Left forelimb (tissue), 1 donor: ENCODE data around the gene CASK.
"Not testable (repeated sequence)": the region's sequence is repeated elsewhere in the genome, so short reads cannot be mapped to it uniquely, and the experiment has no call there.

ENCODE experiments used
- DNase-seq: peaks from one replicate; pipeline ENCODE4 v3.0.0-alpha.2; 2018; ENCODE audit warnings: low spot score

Gene CASK

DNA sequence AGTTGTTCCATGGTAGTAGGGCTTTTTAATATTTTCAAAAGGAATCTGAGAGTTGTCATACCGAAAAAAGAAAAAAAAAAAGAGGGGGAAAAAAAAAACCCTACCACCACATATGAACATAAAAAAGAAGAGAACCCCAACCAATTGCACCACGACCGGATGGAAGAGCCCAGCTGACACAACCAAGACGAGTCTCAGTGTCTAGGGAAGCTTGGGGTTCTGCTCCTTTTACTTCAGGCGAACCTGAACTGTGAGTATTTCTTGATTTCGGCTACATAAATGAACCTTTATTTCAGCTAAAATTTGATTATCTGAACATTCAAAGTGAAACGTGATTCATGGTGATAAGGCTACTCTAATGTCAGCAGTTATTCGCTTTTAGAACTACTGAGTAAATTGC is 234.5 kb downstream of the CASK start, which contains the start of gene GPR34:
TSS of gene GPR34 (plus strand) at position 139 of the 400 bp plus-strand sequence. CDS start 6,661 bp downstream, outside the sequence.
- DNase-seq, result no peak

DNA sequence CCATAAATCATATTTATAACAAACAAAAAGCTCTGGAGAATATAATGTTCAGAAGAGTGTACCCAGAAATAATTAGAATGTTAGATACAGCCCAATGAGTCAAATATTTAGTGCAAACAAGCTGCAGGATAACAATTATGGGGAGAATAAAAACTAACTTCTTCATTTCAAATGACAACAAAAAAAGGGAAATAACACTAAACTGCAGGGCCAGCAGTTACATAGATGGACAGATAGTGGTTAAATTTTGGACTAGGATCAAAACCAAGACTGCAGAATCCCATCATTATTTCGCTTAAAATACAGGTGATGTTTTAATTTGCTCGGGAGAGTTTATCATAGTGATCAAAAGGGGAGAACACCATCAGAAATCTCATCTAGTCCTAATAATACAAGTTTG is 235.2 kb downstream of the CASK start:
- DNase-seq, result no peak

- no peak for DNase-seq
Observed at GRCh38 chrX:41686788-41687187, 236.6 kb downstream of the CASK start.

GRCh38 chrX:41684940-41685339 is 238.4 kb downstream of the CASK start:
- DNase-seq, result no peak

GRCh38 chrX:41684138-41684537 is 239.2 kb downstream of the CASK start:
- DNase-seq, result no peak

GRCh38 chrX:41677183-41678060 is 245.9 kb downstream of the CASK start:
- DNase-seq, result no peak

- not testable (repeated sequence) for DNase-seq
Observed at GRCh38 chrX:41676361-41676760, 247.0 kb downstream of the CASK start.

DNA sequence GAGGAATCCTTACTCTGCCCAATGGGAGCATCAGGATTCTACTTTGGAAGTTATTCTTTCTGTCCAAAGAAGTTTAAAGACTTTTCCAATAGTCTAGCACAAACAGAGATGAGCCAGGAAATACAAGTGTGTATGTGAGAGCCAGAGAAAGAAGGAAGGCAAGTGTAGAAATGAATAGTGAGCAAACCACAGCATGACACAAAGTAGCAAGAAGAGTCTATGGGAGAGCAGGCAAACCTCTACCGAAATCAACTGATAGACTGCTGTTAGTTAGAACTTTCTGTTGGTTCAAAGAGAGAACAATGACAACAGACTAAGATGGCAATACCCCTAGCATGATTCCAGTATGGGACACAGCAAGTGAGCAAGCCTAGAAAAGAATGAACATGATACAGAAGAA is 250.7 kb downstream of the CASK start:
- no peak for DNase-seq

DNA sequence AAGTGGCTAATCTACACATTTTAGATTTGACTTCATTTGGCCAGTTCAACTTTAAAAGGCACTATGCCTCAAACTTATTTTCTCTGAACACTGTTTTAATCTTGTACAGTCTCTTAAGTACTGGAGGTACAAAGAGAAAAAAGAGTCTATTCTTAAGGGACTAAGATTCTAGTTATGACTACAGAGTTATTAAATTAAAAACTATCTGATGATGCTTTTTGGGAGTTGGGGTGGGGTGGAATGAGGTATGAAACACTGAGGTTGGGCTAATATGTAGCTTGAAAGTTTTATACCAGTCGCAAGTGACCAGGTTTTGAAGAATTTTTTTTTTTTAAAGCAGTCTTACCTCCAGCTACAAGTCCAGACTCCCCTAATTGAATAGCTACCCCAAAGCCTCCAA is 252.3 kb downstream of the CASK start:
- no peak for DNase-seq

- DNase-seq, result no peak
Observed at GRCh38 chrX:41670112-41670511, 253.2 kb downstream of the CASK start.

- DNase-seq, result no peak
Observed at GRCh38 chrX:41667631-41668030, 255.7 kb downstream of the CASK start.

GRCh38 chrX:41666251-41666650 is 257.1 kb downstream of the CASK start:
- DNase-seq, result no peak

DNA sequence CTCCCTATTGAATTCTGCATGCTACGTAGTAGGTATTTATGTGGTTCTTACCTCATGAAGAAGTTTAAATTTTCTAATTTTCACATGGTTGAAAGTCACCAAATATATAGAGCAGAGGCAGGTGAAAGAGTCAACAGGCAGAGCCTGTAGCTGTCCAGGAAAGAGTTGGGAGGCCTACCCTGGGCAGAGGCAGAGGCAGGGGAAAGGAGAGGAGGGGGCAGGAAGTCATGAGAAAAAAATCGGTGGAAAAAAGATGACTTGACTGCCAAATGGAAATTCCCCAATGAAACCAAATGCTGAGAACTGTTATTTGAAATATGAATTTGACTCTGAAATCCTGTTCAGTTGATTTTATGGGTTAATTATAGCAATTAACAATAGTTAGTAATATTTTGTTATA is 257.7 kb downstream of the CASK start:
- no peak for DNase-seq

DNA sequence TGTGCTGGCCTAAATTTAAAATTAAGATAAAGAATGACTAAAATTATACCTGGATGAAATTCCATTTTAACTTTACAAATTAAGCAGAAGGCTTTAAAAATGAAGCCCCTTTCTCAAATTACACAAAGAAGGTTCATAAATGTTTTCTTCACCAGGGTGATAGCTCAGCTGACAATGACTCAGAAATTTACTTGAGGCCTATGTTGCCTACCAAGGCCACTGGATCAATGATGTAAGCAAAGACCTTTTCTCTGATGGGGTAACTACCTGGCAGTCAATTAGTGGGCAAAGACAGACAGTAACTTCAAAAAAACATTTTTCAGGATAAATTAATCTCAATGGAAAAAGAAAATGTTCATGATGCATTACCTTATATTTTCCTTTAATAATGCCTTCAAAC is 258.4 kb downstream of the CASK start:
- no peak for DNase-seq

DNA sequence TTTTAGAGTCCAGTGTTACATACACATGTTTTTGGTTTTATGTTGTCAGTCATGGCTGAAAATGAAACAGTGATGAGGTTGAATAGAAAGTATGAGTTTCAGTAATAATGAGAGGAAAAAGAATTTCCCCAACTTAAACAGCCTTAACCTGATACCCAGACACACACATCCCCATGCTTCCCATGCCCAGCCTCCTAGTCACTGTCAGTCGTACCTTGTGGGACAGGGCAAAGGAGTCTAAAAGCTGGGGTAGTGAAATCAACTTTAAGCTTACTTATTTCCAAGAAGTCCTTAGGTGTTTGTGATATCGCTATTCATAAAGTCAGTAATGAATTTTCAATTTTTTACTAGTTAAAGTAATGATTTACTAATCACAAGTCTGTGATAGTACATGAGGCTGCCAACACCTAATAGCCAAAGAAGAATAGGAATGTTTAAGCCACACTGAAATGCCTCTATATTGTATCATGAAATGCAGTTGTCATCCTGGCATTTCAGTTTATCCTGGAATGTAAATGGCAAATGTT is 258.9 kb downstream of the CASK start:
- no peak for DNase-seq

- DNase-seq, result no peak
Observed at GRCh38 chrX:41661366-41662095, 261.8 kb downstream of the CASK start.

DNA sequence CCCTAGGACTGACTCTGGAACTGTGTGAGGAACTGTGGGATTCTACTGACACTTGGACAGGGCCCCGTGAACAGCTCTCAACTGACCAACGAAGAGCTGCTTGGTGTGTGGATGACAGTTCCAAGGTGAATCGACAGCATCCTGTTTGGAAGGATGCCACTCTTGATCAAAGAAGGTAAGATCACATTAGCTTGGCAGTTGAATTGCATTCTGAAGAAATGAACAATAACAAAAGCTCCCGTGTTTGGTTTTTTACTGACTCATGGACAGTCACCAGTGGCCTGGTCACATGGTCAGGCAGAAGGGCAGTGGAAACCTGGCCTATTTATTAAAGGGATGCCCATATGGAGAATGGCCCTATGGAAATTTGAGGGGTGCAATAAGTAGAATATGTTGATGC is 267.7 kb downstream of the CASK start:
- no peak for DNase-seq

- no peak for DNase-seq
Observed at GRCh38 chrX:41655101-41655500, 268.3 kb downstream of the CASK start.

GRCh38 chrX:41653125-41653524 is 270.2 kb downstream of the CASK start:
- no peak for DNase-seq

GRCh38 chrX:41646201-41646600 is 277.2 kb downstream of the CASK start:
- not testable (repeated sequence) for DNase-seq

GRCh38 chrX:41634284-41634683 is 289.1 kb downstream of the CASK start:
- DNase-seq, result no peak

- no peak for DNase-seq
Observed at GRCh38 chrX:41630091-41630490, 293.3 kb downstream of the CASK start.

GRCh38 chrX:41629539-41629938 is 293.8 kb downstream of the CASK start:
- DNase-seq, result no peak
